OCI-LY3 (cell line): ENCODE measurements around the gene BBS12.

Experiments
- CTCF ChIP-seq: fragments of 200-600, 300-600 bp; sonication (generic); IDR thresholded peaks from 2 replicates; pipeline ENCODE4 v1.5.1; 2014; ENCODE audit warnings: antibody characterized with exemption, low read length, low read depth
- EZH2phosphoT487 ChIP-seq: fragments of 200-600 bp; shearing (Covaris generic); IDR thresholded peaks from 2 replicates; pipeline ENCODE4 v1.6.1; 2018; ENCODE audit warnings: antibody characterized with exemption, mixed run types, low read depth

- no peak for TF ChIP-seq CTCF
- no peak for TF ChIP-seq EZH2phosphoT487
Measured at GRCh38 chr4:122746485-122746965, 14.0 kb downstream of the BBS12 start.
